ENCODE data around the gene PDE4B. TPM values are rescaled to one million over a fixed set of nuclear protein-coding genes. Genes with fewer than 3 reads are reported as not detected.

The PDE4B gene
- total and polyA plus RNA-seq, 10 of the 15 experiments (the other 5 are each of a cell fraction or from before 2014, with no cell fraction given) = 3.0 to 13.2 (median 5.7) TPM

- TF ChIP-seq CBFB (IDR thresholded peaks at IDR 0.05; ENCODE audit: low read depth) (peak; percentile 86), SIN3A (IDR thresholded peaks at IDR 0.05; ENCODE audit: low read depth, low read length) (no peak), NR2C1 (IDR thresholded peaks at IDR 0.05) (no peak), POLR2AphosphoS2 (IDR thresholded peaks at IDR 0.05; ENCODE audit: low read depth, low read length) (no peak), E2F4 (IDR thresholded peaks at IDR 0.05; ENCODE audit: low read depth, low read length) (no peak), CREM (IDR thresholded peaks at IDR 0.05; ENCODE audit: low read depth) (peak; percentile 60; the same call in 1 of the 2 replicates), TAF1 (IDR thresholded peaks at IDR 0.05; ENCODE audit: borderline replicate concordance, low read depth, low read length) (no peak), USF1 (IDR thresholded peaks at IDR 0.05; ENCODE audit: borderline replicate concordance, extremely low read length, insufficient read depth, low read depth, low read length) (no peak), SREBF2 (IDR thresholded peaks at IDR 0.05; ENCODE audit: low read length) (no peak), ZBTB11 (CRISPR knock-in tag; IDR thresholded peaks at IDR 0.05) (no peak), TCF3 (IDR thresholded peaks at IDR 0.05; ENCODE audit: borderline replicate concordance, insufficient read depth, low read depth, low read length) (no peak), TBL1XR1 (IDR thresholded peaks at IDR 0.05; ENCODE audit: low read depth, low read length) (no peak; the same call in 1 of the 2 replicates), CBX3 (IDR thresholded peaks at IDR 0.05; ENCODE audit: borderline replicate concordance, low read depth) (no peak), SP1 (IDR thresholded peaks at IDR 0.05; ENCODE audit: low read depth, low read length) (no peak), ZNF592 (IDR thresholded peaks at IDR 0.05) (no peak), ZNF384 (IDR thresholded peaks at IDR 0.05; ENCODE audit: borderline replicate concordance, low read depth, low read length) (no peak), SKIL (IDR thresholded peaks at IDR 0.05; ENCODE audit: low read depth, poor library complexity, severe bottlenecking) (peak; percentile 69)
Observed at GRCh38 chr1:66374561-66375111, 581.9 kb downstream of the PDE4B start (continued).

Measured in GM12878 (cell line).